GM23338 (cell line): Measurements from ENCODE around the gene PARVB. TPM values are rescaled to one million over a fixed set of nuclear protein-coding genes. Genes with fewer than 3 reads are reported as not detected.

Experiments used
- ATAC-seq: fragments of 200-7000 bp; cut with Tn5 transposase; 3 replicates; pipeline ENCODE4 v1.9.1; 2020
- DNase-seq: peaks from one replicate; pipeline ENCODE4 v3.0.0-alpha.2; 2015; ENCODE audit warnings: low spot score
- H2AFZ ChIP-seq: fragments of 200-600 bp; sonication (generic); 2 replicates; pipeline ENCODE4 v1.8.0; 2016; ENCODE audit warnings: antibody characterized with exemption, mild to moderate bottlenecking, moderate library complexity
- H3F3A ChIP-seq: fragments of 200-600 bp; sonication (generic); replicated peaks from 2 replicates; pipeline ENCODE4 v1.8.0; 2017; ENCODE audit warnings: antibody characterized with exemption, mixed run types, low read depth
- H3K27ac ChIP-seq: fragments of 200-600 bp; sonication (generic); 2 replicates; pipeline ENCODE4 v1.6.1; 2016; ENCODE audit warnings: low read depth
- H3K27me3 ChIP-seq: fragments of 200-600 bp; sonication (generic); 2 replicates; pipeline ENCODE4 v1.8.0; 2016; ENCODE audit warnings: mild to moderate bottlenecking, mixed run types, moderate library complexity; ENCODE audit not compliant: insufficient read depth
- H3K36me3 ChIP-seq: fragments of 200-600 bp; sonication (generic); 2 replicates; pipeline ENCODE4 v1.8.0; 2016; ENCODE audit warnings: mild to moderate bottlenecking; ENCODE audit not compliant: insufficient read depth
- H3K4me1 ChIP-seq: fragments of 200-600 bp; sonication (generic); 2 replicates; pipeline ENCODE4 v1.8.0; 2016; ENCODE audit warnings: mild to moderate bottlenecking, moderate library complexity; ENCODE audit not compliant: insufficient read depth
- H3K4me2 ChIP-seq: fragments of 200-600 bp; sonication (generic); 2 replicates; pipeline ENCODE4 v1.7.1; 2017; ENCODE audit warnings: mixed run types
- H3K4me3 ChIP-seq: fragments of 200-600 bp; sonication (generic); 2 replicates; pipeline ENCODE4 v1.6.1; 2016; ENCODE audit warnings: mixed run types
- H3K79me2 ChIP-seq: fragments of 200-600 bp; sonication (generic); replicated peaks from 2 replicates; pipeline ENCODE4 v1.8.0; 2017; ENCODE audit warnings: mild to moderate bottlenecking; ENCODE audit not compliant: insufficient read depth
- H3K9me2 ChIP-seq: fragments of 200-600 bp; sonication (generic); 2 replicates; pipeline ENCODE4 v1.8.0; 2017; ENCODE audit not compliant: insufficient read depth
- H4K20me1 ChIP-seq: fragments of 200-600 bp; sonication (generic); replicated peaks from 2 replicates; pipeline ENCODE4 v1.8.0; 2017; ENCODE audit warnings: mild to moderate bottlenecking; ENCODE audit not compliant: insufficient read depth
- H3K27ac Mint-ChIP-seq: 2 replicates; pipeline ENCODE4 v1.8.0; 2020; ENCODE audit warnings: inconsistent platforms, mild to moderate bottlenecking, moderate library complexity, mixed read lengths
- H3K27me3 Mint-ChIP-seq: 3 replicates; pipeline ENCODE4 v1.8.0; 2022; ENCODE audit warnings: low read depth, mild to moderate bottlenecking, moderate library complexity, mixed read lengths, inconsistent platforms; ENCODE audit not compliant: insufficient read depth, poor library complexity
- H3K36me3 Mint-ChIP-seq: 3 replicates; pipeline ENCODE4 v1.8.0; 2021; ENCODE audit warnings: low read depth, mild to moderate bottlenecking, inconsistent platforms, moderate library complexity, mixed read lengths
- H3K4me1 Mint-ChIP-seq: 3 replicates; pipeline ENCODE4 v1.8.0; 2020; ENCODE audit warnings: mild to moderate bottlenecking, inconsistent platforms, mixed read lengths
- H3K4me3 Mint-ChIP-seq: 3 replicates; pipeline ENCODE4 v1.8.0; 2021; ENCODE audit warnings: moderate library complexity, mild to moderate bottlenecking, inconsistent platforms, mixed read lengths
- H3K9me3 Mint-ChIP-seq: 3 replicates; pipeline ENCODE4 v1.8.0; 2020; ENCODE audit warnings: moderate library complexity, mild to moderate bottlenecking, inconsistent platforms, mixed read lengths
- CREB1 ChIP-seq: fragments of 250-450 bp; sonication (Bioruptor Pico); IDR thresholded peaks from 2 replicates; pipeline ENCODE4 v1.5.0; 2020; ENCODE audit warnings: low read depth, mild to moderate bottlenecking, moderate library complexity
- CTCF ChIP-seq, 2 experiments: fragments of 200-600 bp in 1 of 2; sonication (generic) in 1 of 2; conservative IDR thresholded peaks; 2 replicates each; pipeline versions ENCODE4 v1.5.1 to v1.6.1; 2016 to 2017; ENCODE audit warnings: antibody characterized with exemption in 2 of 2, low read depth in 2 of 2, mild to moderate bottlenecking in 2 of 2, moderate library complexity in 1 of 2
- ETS1 ChIP-seq: IDR thresholded peaks from 2 replicates; pipeline ENCODE4 v1.6.1; 2016; ENCODE audit warnings: antibody characterized with exemption
- EZH2 ChIP-seq: fragments of 200-600 bp; sonication (generic); IDR thresholded peaks from one replicate; pipeline ENCODE4 v1.8.0; 2017; ENCODE audit warnings: antibody characterized with exemption, mild to moderate bottlenecking, low read depth; ENCODE audit not compliant: unreplicated experiment
- JUNB ChIP-seq: IDR thresholded peaks from one replicate; pipeline ENCODE4 v1.6.1; 2016; ENCODE audit warnings: antibody characterized with exemption; ENCODE audit not compliant: unreplicated experiment
- POLR2AphosphoS5 ChIP-seq: IDR thresholded peaks from 2 replicates; pipeline ENCODE4 v1.6.1; 2016; ENCODE audit warnings: antibody characterized with exemption, low read depth
- ZNF331 ChIP-seq: fragments of 250-450 bp; sonication (Bioruptor Pico); IDR thresholded peaks from 2 replicates; pipeline ENCODE4 v1.5.0; 2020; ENCODE audit warnings: low read depth, mild to moderate bottlenecking, moderate library complexity
- long read RNA-seq: library from polyadenylated mRNA; unstranded; transcript quantifications from one replicate; pipeline ENCODE4 v2.0.0, GENCODE V29; 2020; ENCODE audit not compliant: unreplicated experiment
- polyA plus RNA-seq: library from polyadenylated mRNA; unstranded; fragments of >200 nt; fragmentation: Nextera tagmentation; extraction: Ambion mirVana; gene quantifications from 2 replicates; pipeline ENCODE4 v1.2.1, GENCODE V29; 2016
- total RNA-seq: library from RNA; depleted of rRNA; stranded (reverse); fragments of >200 nt; shearing (Covaris generic); gene quantifications from 2 replicates; pipeline ENCODE4 v1.2.3, GENCODE V29; 2014; rRNA removed

Gene PARVB
- total RNA-seq, result 7.7 and 15.5 TPM in 2 replicates
- 4.0 and 4.3 TPM in 2 replicates for polyA plus RNA-seq
- long read RNA-seq, full-length matches to known transcripts, result 1 of 2 reads
- long read RNA-seq, partial matches to known transcripts, result 1 of 2 reads
- long read RNA-seq, other reads (novel, unspliced or antisense), result 0 of 2 reads

GRCh38 chr22:44024288-44024921 is at the start of gene PARVB:
TSS of gene PARVB (plus strand) at chr22:44024302. CDS start at chr22:44024340, 38 bp downstream.
- peaks cover 18% of the 10 kb centered on the region; the same call in 1 of the 2 replicates for H3K4me1 ChIP-seq
- Mint-ChIP-seq H3K9me3 (no peaks in the 10 kb centered on the region), H3K4me1 (peaks cover 18% of the 10 kb centered on the region), H3K27ac (no peak within 1 kb of the TSS), H3K36me3 (no peaks in the 10 kb centered on the region), H3K27me3 (peaks cover 21% of the 10 kb centered on the region), H3K4me3 (peak within 1 kb of the TSS; percentile 77)
- ATAC-seq, result peak; percentile 49
- no peak within 1 kb of the TSS for H3K27ac ChIP-seq
- no peak for TF ChIP-seq CREB1 (CRISPR knock-in tag)
- no peak for TF ChIP-seq ZNF331
- no peak for TF ChIP-seq EZH2
- TF ChIP-seq JUNB, result no peak
- TF ChIP-seq CTCF (conservative IDR thresholded peaks at IDR 0.05; ENCODE audit: low read depth in 2 of 2), result no peak
- H3K4me2 ChIP-seq, result peak within 1 kb of the TSS; percentile 88
- H3K27me3 ChIP-seq, result peaks cover 5% of the 10 kb centered on the region; the same call in 1 of the 2 replicates
- peak within 1 kb of the TSS; percentile 64 for H3K4me3 ChIP-seq
- H3F3A ChIP-seq, result no peaks in the 10 kb centered on the region
- H2AFZ ChIP-seq, result peak within 1 kb of the TSS; percentile 99
- no peaks in the 10 kb centered on the region for H3K9me2 ChIP-seq
- peak; percentile 42 for DNase-seq
- no peaks in the 10 kb centered on the region for H3K36me3 ChIP-seq
- H4K20me1 ChIP-seq, result no peaks in the 10 kb centered on the region
- H3K79me2 ChIP-seq, result peaks cover 8% of the 10 kb centered on the region; the same call in 1 of the 2 replicates

- H3K4me1 Mint-ChIP-seq, result no peaks in the 10 kb centered on the region
- H3K36me3 Mint-ChIP-seq, result peaks cover 66% of the 10 kb centered on the region
These were observed 49.1 kb upstream of the PARVB start for GRCh38 chr22:43975041-43975440.

More at GRCh38 chr22:43975041-43975440, 49.1 kb upstream of the PARVB start:
- ATAC-seq (no peak), DNase-seq (no peak)
- H3F3A ChIP-seq, result no peaks in the 10 kb centered on the region
- H3K79me2 ChIP-seq, result no peaks in the 10 kb centered on the region
- no peak overlapping the region for H3K4me3 ChIP-seq
- TF ChIP-seq JUNB (no peak), ZNF331 (no peak), ETS1 (no peak), EZH2 (no peak), POLR2AphosphoS5 (no peak)
- no peaks in the 10 kb centered on the region for H3K9me3 Mint-ChIP-seq
- H3K27me3 ChIP-seq, result no peaks in the 10 kb centered on the region
- no peaks in the 10 kb centered on the region for H3K9me2 ChIP-seq
- no peak overlapping the region for H3K27ac Mint-ChIP-seq
- no peaks in the 10 kb centered on the region for H3K27me3 Mint-ChIP-seq
- peaks cover 16% of the 10 kb centered on the region; the same call in 1 of the 2 replicates for H3K36me3 ChIP-seq
- H4K20me1 ChIP-seq, result no peaks in the 10 kb centered on the region; the same call in 1 of the 2 replicates
- H3K4me2 ChIP-seq, result no peak overlapping the region
- no peaks in the 10 kb centered on the region for H3K4me1 ChIP-seq
- no peak overlapping the region for H3K27ac ChIP-seq
- no peak overlapping the region for H2AFZ ChIP-seq
- H3K4me3 Mint-ChIP-seq, result no peak overlapping the region
